ENCODE measurements around the gene FBXW7.

DNA sequence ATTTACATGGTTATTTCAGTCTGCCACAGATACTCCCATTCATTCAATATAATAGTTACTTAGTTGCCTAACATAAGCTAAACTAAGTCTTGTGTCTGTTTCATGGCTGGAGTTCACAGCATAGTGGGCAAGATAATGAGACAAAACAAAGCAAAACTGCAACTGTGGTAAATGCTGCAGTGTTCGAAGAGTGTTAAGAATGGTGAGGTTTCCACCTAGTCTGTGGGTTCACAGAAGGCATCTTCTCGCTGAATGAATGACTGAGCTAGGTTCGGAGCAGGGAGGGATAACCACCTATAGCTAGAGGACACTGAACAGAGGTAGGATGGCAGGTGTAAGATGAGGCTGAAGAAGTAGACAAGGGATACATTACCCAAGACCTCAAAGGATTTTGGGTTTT, 171.0 kb downstream of the FBXW7 start:
- TF ChIP-seq, protein P1, sequence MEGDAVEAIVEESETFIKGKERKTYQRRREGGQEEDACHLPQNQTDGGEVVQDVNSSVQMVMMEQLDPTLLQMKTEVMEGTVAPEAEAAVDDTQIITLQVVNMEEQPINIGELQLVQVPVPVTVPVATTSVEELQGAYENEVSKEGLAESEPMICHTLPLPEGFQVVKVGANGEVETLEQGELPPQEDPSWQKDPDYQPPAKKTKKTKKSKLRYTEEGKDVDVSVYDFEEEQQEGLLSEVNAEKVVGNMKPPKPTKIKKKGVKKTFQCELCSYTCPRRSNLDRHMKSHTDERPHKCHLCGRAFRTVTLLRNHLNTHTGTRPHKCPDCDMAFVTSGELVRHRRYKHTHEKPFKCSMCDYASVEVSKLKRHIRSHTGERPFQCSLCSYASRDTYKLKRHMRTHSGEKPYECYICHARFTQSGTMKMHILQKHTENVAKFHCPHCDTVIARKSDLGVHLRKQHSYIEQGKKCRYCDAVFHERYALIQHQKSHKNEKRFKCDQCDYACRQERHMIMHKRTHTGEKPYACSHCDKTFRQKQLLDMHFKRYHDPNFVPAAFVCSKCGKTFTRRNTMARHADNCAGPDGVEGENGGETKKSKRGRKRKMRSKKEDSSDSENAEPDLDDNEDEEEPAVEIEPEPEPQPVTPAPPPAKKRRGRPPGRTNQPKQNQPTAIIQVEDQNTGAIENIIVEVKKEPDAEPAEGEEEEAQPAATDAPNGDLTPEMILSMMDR (conservative IDR thresholded peaks at IDR 0.05; ENCODE audit: low read length): no peak
- no peak for TF ChIP-seq EZH2phosphoT487 (IDR thresholded peaks at IDR 0.05; ENCODE audit: borderline replicate concordance)

Measured in Loucy (cell line).